Epithelial cell of esophagus (primary cell): ENCODE measurements around the gene KAZN.
A peak's percentile ranks its signal among the peaks of the same experiment; 100 is the strongest.

Experiments
- DNase-seq: peaks from one replicate; pipeline ENCODE4 v3.0.0; 2010; ENCODE audit warnings: low read depth
- H3K4me3 ChIP-seq: 2 replicates; pipeline ENCODE4 v1.5.1; 2011; ENCODE audit warnings: mild to moderate bottlenecking, low read length, control low read depth
- TF ChIP-seq, protein P1 (sequence below): IDR thresholded peaks from 2 replicates; pipeline ENCODE4 v1.5.1; 2011; ENCODE audit warnings: low read depth, mild to moderate bottlenecking, low read length, control low read depth, inconsistent platforms; ENCODE audit not compliant: insufficient read depth; ENCODE audit errors: missing control alignments

KAZN gene

DNA sequence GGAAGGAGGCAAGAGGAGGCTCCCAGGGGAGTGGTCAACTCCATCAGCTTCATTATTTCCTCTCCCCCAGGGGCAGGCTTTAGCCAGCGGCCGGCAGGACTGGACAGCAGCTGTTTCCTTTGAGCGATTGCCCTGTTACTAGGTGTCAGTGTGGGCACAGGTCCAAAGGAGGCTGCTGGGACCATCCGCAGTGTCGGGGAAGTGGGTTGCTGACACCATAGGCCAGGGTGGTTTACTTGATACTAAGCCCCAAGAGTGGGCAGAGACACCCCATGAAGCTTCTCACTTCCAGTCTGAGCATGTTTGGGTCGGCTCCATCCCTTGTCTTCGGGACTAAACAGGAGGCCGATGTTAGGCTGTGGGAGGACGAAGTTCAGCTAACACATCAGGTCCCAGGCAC, 63.6 kb downstream of the KAZN start:
- no peak for DNase-seq

DNA sequence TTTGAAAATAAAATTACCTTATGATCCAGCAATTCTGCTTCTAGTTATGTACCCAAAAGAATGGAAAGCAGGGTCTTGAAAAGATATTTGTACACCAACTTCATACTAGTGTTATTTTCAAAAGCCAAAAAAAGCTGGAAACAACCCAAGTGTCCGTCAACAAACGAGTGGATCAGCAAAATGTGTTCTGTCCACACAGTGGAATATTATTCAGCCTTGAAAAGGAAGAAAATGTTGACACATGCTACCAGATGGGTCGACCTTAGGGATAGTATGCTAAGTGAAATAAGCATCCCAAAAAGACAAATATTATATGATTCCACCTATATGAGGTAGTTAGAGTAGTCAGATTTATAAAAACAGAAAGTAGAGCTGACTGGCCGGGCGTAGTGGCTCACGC, 65.3 kb downstream of the KAZN start:
- DNase-seq = no peak
- TF ChIP-seq, protein P1, sequence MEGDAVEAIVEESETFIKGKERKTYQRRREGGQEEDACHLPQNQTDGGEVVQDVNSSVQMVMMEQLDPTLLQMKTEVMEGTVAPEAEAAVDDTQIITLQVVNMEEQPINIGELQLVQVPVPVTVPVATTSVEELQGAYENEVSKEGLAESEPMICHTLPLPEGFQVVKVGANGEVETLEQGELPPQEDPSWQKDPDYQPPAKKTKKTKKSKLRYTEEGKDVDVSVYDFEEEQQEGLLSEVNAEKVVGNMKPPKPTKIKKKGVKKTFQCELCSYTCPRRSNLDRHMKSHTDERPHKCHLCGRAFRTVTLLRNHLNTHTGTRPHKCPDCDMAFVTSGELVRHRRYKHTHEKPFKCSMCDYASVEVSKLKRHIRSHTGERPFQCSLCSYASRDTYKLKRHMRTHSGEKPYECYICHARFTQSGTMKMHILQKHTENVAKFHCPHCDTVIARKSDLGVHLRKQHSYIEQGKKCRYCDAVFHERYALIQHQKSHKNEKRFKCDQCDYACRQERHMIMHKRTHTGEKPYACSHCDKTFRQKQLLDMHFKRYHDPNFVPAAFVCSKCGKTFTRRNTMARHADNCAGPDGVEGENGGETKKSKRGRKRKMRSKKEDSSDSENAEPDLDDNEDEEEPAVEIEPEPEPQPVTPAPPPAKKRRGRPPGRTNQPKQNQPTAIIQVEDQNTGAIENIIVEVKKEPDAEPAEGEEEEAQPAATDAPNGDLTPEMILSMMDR = no peak
- no peak overlapping the region for H3K4me3 ChIP-seq

More for the DNA sequence above, 63.6 kb downstream of the KAZN start:
- TF ChIP-seq, protein P1 = no peak
- H3K4me3 ChIP-seq = no peak overlapping the region

DNA sequence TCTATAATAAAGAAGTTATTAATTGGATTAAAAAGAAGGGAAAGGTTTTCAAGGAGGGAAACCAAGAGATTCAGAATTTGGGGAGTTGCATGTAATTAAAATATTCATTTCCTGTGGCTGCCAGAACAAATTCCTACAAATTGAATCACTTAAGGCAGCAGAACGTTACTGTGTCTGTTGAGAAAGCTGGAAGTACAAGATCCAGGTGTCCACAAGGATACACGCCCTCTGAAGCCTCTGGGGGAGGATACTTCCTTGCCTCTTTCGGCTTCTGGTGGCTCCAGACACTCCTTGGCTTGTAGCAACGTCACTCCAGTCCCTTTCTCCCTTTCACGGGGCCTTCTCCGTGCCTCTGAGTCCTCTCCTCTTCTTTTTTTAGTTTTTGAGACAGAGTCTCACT, 67.9 kb downstream of the KAZN start:
- TF ChIP-seq, protein P1 = no peak
- peak; percentile 20 for DNase-seq
- no peak overlapping the region for H3K4me3 ChIP-seq

DNA sequence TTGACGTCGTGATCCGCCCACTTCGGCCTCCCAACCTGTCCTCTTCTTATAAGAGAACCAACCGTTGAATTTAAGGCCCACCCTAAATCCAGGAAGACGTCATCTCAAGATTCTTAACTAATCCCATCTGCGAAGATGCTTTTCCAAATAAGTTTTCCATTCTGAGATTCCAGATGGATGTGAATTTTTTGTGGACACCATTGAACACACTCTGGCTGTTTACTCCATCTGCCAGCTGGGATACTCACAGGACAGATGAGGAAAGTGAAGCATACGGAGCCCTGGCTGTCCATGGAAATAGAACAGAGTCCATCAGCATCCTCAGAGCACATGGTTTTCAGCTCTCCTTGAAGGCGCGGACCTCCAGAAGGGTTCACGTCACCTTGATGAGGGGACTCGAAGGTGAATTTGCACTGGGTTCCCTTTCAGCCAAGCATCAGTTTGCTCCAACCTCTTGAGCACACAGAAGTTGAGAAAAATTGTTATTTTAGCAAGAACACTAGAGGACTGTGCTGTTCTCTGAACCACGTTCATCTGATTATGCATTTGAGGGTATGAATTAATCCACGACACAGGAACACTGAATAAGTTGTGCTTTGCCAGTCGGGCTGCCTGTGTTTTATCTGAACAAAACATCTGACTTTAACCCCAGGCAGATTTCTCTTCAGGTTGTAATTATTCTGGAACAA, 68.6 kb downstream of the KAZN start:
- no peak overlapping the region for H3K4me3 ChIP-seq
- TF ChIP-seq, protein P1 = no peak
- DNase-seq = no peak

DNA sequence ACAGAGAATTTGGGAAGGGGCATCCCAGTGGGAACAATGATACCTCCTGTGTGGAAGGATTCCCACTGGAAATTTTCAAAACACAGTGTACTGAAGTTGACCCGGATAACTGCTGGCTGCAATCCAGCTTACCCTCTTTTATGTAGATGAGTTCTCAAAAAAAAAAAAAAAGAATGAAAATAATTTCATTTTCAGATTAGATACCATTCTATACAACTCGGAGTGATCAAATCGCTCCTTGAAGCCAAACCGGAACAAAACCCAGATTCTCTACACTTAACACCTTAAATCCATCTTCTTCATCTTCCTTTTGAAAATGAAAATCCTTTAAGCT, 69.1 kb downstream of the KAZN start:
- no peak overlapping the region for H3K4me3 ChIP-seq
- no peak for DNase-seq
- TF ChIP-seq, protein P1 = no peak

DNA sequence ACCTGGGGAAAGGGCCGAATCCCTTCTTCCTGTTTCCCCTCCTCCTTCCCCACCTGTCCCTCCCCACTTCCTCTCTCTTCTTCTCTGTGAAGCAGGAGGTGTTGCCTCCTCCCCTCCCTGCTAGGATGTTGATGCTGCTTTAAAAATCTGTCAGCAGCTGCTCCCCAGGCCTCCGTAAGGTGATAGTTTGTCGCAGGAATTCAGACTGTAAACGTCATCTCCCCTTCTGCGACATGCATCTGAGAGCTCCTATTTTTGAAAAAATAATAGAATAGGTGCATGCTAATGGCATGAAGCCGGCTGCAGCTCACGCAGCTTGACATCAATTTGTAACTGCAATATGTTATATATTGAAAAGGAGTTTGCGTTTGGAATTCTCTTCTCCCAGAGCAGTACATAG, 70.1 kb downstream of the KAZN start:
- no peak for DNase-seq
- TF ChIP-seq, protein P1 = no peak
- H3K4me3 ChIP-seq = no peak overlapping the region

DNA sequence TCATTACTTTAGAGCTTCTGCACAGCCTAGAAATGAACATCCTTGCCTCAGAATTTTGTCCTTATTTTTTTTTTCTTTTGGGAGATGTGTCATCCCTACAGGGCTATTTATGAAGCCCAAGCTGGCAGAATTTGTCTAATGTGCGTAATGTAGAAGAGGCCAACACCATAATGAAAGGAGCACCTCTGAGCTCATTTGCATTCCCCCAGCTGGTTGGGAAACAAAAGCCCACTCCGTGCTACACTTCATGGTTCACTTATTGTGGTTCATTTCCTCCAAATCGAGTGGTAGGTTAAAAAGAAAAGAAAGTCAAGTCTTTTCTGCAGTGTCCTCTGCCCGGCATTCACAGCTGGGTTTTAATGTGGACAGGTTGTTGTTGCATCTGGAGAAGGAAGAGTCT, 73.5 kb downstream of the KAZN start:
- DNase-seq = no peak
- no peak overlapping the region for H3K4me3 ChIP-seq
- TF ChIP-seq, protein P1 = no peak
